Nephron progenitor cell (in vitro differentiated cells): ENCODE results near the gene MYEOV.

Source experiments
- DNase-seq: peaks from one replicate; pipeline ENCODE4 v3.0.0; 2021
- H3K27ac Mint-ChIP-seq: 2 replicates; pipeline ENCODE4 v1.8.0; 2021; ENCODE audit warnings: mild to moderate bottlenecking, moderate library complexity, mixed read lengths
- H3K27me3 Mint-ChIP-seq: 2 replicates; pipeline ENCODE4 v1.8.0; 2021; ENCODE audit warnings: mild to moderate bottlenecking, low read depth, mixed read lengths; ENCODE audit not compliant: poor library complexity
- H3K36me3 Mint-ChIP-seq: 2 replicates; pipeline ENCODE4 v1.8.0; 2021; ENCODE audit warnings: low read depth, mixed read lengths
- H3K4me1 Mint-ChIP-seq: 2 replicates; pipeline ENCODE4 v1.8.0; 2021; ENCODE audit warnings: mixed read lengths
- H3K4me3 Mint-ChIP-seq: 2 replicates; pipeline ENCODE4 v1.8.0; 2021; ENCODE audit warnings: mild to moderate bottlenecking, moderate library complexity, mixed read lengths
- H3K9me3 Mint-ChIP-seq: 2 replicates; pipeline ENCODE4 v1.8.0; 2021; ENCODE audit warnings: mild to moderate bottlenecking, moderate library complexity, mixed read lengths
- TF ChIP-seq, protein P1 (sequence below): fragments of 200-600 bp; sonication (generic); IDR thresholded peaks from 2 replicates; pipeline ENCODE4 v1.5.0; 2021; ENCODE audit warnings: antibody characterized with exemption

The MYEOV gene

GRCh38 chr11:69343401-69344321 is 49.7 kb downstream of the MYEOV start:
- Mint-ChIP-seq H3K9me3 (peaks cover 19% of the 10 kb centered on the region), H3K4me3 (no peak overlapping the region), H3K4me1 (peaks cover 4% of the 10 kb centered on the region), H3K36me3 (no peaks in the 10 kb centered on the region), H3K27me3 (peaks cover 13% of the 10 kb centered on the region), H3K27ac (peak overlapping the region; percentile 5)
- TF ChIP-seq, protein P1, sequence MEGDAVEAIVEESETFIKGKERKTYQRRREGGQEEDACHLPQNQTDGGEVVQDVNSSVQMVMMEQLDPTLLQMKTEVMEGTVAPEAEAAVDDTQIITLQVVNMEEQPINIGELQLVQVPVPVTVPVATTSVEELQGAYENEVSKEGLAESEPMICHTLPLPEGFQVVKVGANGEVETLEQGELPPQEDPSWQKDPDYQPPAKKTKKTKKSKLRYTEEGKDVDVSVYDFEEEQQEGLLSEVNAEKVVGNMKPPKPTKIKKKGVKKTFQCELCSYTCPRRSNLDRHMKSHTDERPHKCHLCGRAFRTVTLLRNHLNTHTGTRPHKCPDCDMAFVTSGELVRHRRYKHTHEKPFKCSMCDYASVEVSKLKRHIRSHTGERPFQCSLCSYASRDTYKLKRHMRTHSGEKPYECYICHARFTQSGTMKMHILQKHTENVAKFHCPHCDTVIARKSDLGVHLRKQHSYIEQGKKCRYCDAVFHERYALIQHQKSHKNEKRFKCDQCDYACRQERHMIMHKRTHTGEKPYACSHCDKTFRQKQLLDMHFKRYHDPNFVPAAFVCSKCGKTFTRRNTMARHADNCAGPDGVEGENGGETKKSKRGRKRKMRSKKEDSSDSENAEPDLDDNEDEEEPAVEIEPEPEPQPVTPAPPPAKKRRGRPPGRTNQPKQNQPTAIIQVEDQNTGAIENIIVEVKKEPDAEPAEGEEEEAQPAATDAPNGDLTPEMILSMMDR: no peak
- DNase-seq: no peak

DNA sequence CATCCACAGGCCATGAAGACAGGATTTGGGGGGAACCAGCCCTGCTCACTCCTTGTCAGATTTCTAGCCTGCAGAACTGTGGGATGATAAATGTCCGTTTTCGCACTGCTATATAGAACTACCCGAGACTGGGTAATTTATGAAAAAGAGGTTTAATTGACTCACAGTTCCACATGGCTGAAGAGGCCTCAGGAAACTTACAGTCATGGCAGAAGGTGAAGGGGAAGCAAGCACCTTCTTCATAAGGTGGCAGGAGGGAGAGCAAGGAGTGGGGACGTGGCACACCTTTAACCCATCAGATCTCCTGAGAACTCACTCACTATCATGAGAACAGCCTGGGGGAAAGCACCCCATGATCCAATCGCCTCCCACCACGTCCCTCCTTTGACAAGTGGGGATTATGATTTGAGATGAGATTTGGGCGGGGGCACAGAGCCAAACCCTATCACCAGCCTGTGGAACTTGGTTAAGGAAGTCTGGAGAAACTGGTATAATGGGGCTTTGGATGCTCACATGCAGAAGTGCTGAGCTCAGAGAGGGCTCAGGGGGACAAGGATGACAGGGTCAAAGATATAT is 50.7 kb downstream of the MYEOV start:
- Mint-ChIP-seq H3K36me3 (no peaks in the 10 kb centered on the region), H3K4me3 (no peak overlapping the region), H3K27me3 (peaks cover 13% of the 10 kb centered on the region), H3K27ac (no peak overlapping the region), H3K9me3 (peaks cover 12% of the 10 kb centered on the region), H3K4me1 (peaks cover 4% of the 10 kb centered on the region)
- DNase-seq: no peak
- TF ChIP-seq, protein P1: no peak
